COLO668 (cell line): ENCODE results near the gene ITSN1.
A peak's percentile ranks its signal among the peaks of the same experiment; 100 is the strongest.
"Not testable (repeated sequence)": the region's sequence is repeated elsewhere in the genome, so short reads cannot be mapped to it uniquely, and the experiment has no call there.

Experiments used
- DNase-seq: peaks from one replicate; lab custom pipeline; 2025; ENCODE audit not compliant: unreplicated experiment; lab: John Stamatoyannopoulos, UW

Gene ITSN1

GRCh38 chr21:33767236-33767635 lies 124.9 kb downstream of the ITSN1 start:
- DNase-seq: no peak

DNA sequence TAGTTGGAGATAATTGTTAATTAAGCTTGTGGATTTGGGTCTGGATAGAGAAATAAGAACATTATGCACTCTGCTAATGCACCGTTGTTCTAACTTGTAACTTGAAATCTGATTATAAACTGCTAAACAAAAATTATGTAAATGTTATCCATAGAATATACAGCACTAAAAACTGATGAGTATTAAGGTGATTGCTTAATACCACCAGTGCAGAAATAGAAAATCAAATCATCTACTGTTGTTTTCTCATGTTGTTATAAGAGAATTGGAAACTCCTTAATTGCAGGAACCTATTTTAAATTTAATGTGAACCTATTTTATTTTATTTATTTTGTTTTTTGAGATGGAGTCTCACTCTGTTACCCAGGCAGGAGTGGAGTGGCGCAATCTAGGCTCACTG lies 125.7 kb downstream of the ITSN1 start:
- no peak for DNase-seq

- DNase-seq: no peak
Measured at GRCh38 chr21:33769057-33769456, 126.8 kb downstream of the ITSN1 start.

DNA sequence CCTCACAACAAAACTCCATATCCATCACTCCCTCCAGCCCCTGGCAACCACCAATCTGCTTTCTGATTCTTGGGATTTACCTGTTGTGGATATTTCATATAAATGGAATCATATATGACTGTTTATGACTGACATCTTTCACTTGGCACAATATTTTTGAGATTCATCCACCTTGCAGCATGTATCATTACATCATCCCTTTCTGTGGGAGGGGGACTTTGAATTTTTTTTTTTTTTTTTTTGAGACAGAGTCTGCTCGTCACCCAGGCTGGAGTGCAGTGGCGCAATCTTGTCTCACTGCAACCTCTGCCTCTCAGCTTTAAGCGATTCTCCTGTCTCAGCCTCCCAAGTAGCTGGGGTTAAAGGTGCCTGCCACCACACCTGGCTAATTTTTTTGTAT lies 128.2 kb downstream of the ITSN1 start:
- DNase-seq: no peak

GRCh38 chr21:33771976-33772375 lies 129.7 kb downstream of the ITSN1 start:
- no peak for DNase-seq

- no peak for DNase-seq
Measured at GRCh38 chr21:33774551-33774950, 132.2 kb downstream of the ITSN1 start.

DNA sequence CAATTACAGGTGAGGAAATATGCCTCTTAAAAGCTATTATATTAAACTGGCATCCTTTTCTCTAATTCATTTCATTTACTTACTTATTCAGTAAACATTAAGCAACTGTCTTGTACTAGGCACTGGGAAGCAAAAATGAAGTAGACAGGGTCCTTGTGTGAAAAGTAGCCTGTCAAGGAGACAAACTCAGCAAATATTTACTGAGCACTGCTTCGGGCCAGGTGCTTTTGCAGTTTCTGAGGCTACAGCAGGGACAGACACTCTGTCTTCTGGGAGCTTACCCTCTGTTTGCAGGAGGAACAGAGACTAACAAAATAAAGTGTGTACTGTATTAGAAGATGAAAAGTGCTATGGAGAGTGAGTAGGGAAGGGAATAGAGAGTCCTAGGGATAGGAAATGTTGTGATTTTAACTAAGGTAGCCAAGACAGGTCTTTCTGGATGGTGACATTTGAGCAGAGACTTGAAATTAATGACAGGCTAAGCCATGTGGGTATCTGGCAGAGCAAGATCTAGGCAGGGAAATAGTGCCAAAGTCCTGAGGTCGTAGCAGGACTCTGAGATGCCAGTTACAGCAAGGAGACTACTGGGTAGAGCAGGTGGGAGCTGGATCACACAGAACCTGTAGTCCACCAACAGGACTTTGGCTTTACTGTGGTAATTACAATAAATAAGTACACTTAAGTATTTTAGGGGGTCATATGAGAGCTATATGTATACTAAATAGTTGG lies 133.0 kb downstream of the ITSN1 start:
- no peak for DNase-seq

DNA sequence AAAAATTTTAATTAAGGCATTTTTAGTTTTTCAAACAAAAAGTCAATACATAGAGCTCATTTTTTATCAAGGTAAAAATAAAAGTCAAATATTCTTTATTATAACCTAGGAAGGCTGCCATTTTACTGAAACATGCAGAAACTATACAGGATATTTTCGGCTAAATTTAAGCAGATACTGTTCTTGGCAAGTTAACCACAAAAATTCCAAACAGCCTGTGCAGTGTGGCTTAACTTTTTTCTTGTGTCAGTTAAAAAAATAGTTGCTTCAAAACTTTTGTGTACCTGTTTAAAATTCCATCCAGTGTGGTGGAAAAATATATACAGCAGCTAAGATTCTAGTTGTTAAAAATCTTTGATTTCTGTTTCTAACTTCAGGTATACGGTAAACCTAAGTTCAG lies 138.3 kb downstream of the ITSN1 start:
- DNase-seq: no peak

GRCh38 chr21:33781121-33781520 lies 138.8 kb downstream of the ITSN1 start:
- no peak for DNase-seq

- no peak for DNase-seq
Measured at GRCh38 chr21:33783187-33783979, 141.1 kb downstream of the ITSN1 start.

- DNase-seq: no peak
Measured at GRCh38 chr21:33787431-33787830, 145.1 kb downstream of the ITSN1 start.

DNA sequence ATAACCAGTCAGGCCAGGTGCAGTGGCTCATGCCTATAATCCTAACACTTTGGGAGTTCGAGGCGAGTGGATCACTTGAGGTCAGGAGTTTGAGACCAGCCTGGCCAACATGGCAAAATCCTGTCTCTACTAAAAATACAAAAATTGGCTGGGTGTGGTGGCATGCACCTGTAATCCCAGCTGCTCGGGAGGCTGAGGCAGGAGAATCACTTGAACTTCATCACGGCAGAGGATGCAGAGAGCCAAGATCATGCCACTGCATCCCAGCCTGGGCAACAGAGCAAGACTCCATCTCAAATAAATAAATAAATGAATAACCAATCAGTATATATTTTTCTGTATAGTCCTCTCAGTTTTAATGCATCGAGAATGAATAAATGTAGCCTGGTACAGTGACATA lies 146.1 kb downstream of the ITSN1 start:
- DNase-seq: not testable (repeated sequence)

DNA sequence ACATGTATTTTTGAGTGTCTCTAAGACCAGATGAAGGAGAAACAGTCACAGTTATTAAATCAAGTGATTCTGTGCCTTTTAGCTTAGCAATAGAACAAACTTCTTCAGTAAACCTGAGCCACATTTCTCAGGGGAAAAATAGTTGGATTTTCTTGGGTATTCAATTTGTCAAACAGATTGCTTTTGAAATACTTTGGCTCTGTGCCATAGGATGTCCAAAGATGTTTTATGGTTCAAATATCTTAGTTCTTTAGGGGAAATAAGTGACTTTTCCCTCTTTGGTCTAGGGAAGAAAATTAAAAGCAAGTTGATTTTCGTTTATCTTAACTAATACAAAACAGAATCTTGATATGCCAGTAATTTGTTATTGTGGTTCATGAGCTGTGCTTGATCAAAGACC lies 147.4 kb downstream of the ITSN1 start:
- no peak for DNase-seq

DNA sequence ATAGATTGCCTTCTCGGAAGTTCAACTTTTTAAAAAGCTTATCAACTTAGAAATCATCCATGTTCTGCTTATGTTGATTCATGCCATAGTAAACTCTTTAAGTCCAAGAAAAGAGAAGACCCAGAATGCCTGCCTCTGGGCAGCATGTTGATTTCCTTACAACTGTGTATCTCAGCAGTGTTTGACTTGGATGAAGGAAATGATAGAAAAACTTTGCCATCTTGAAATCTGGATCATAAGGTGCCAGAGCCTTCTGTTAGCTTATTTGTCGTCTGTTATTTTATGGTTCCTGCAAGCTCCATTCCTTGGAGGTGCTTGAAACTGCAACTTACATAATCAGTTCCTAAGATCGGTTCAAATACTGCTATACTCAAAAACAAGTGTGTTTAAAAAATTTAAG lies 148.8 kb downstream of the ITSN1 start:
- DNase-seq: no peak

- DNase-seq: no peak
Measured at GRCh38 chr21:33794596-33794995, 152.3 kb downstream of the ITSN1 start.

- no peak for DNase-seq
Measured at GRCh38 chr21:33797565-33797964, 155.3 kb downstream of the ITSN1 start.

GRCh38 chr21:33799378-33800090 lies 157.2 kb downstream of the ITSN1 start:
- DNase-seq: no peak

- no peak for DNase-seq
Measured at GRCh38 chr21:33800753-33801423, 158.6 kb downstream of the ITSN1 start.

- peak; percentile 88 for DNase-seq
Measured at GRCh38 chr21:33801424-33802405, 159.4 kb downstream of the ITSN1 start.

DNA sequence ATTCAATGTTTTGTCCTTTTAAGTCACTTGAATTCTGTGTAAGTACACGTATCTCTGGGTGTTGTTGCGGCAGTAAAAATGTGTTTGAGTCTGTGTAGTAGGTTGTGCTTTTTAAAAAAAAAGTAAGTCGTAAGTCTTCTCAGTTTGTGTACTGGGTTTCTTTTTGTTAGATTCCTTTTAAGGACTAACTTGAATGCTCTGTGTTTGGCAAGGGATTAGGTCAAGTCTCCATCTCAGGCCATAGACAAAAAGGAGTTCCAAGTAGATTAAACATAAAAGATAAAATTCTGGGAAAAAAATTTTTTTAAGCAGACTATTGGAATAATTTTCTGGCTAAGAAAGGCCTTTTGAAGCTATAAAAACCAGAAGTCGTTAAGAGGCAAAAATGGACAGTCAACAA lies 160.2 kb downstream of the ITSN1 start:
- no peak for DNase-seq
